ENCODE data around the gene TIGD6. TPM values are rescaled to one million over a fixed set of nuclear protein-coding genes. Genes with fewer than 3 reads are reported as not detected.

TIGD6 gene
- total RNA-seq (2014; rRNA removed; shearing (Covaris generic)) (1.7 and 2.1 TPM in 2 replicates), polyA plus RNA-seq (2016; fragmentation: Nextera tagmentation; extraction: Ambion mirVana) (1.4 and 2.1 TPM in 2 replicates)
- long read RNA-seq, full-length matches to known transcripts: 2 of 2 reads
- long read RNA-seq, partial matches to known transcripts: 0 of 2 reads
- long read RNA-seq, other reads (novel, unspliced or antisense): 0 of 2 reads

DNA sequence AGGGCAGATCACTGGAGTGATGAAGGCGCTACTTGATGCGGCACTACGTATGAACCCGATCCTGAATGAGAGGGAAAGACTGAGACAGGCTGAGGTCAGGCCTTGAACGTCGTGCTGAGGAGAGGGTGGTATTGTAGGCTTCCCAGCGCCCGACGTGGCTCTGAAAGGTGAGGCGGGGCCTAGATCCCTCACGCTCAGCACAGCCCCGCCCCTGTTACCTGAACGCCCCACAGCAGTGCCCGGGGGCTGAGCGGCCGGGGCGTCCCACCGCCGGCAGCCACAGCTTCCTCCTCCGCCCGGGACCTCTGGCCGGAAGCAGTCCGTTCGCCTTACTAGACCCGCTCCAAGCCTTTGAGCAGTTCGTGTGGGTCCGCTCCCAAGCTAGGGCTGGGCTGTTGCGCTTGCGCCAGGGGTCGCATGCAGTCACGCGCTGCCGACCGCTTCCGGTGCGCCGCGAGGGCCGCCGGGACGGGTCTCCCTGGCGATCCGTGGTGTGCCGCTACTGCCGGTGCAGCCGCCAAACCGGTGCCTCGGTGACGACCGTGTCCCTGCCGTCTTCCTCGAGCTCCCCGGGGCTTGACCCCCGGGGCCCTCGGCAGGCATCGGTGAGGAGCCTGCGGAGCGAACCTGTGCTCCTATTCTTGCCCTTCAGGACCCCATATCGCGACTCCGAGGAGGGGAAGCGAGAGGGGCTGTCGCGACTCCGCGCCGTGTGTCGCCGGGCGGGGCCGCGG, at the start of gene TIGD6, which contains the start of gene HMGXB3:
TIGD6 (minus strand) TSS at position 399 of the 734 bp plus-strand sequence. CDS start 4,306 bp downstream, outside the sequence.
HMGXB3 (plus strand) TSS at position 484 of the 734 bp plus-strand sequence. CDS start 4,114 bp downstream, outside the sequence.
- Histone ChIP-seq H4K20me1 (replicated peaks; ENCODE audit: insufficient read depth) (peaks cover 24% of the 10 kb centered on the region), H3K79me2 (replicated peaks; ENCODE audit: insufficient read depth) (peaks cover 43% of the 10 kb centered on the region), H3F3A (replicated peaks; ENCODE audit: low read depth) (peaks cover 12% of the 10 kb centered on the region; the same call in 1 of the 2 replicates), H3K27ac (ENCODE audit: low read depth) (peak within 1 kb of the TSS; percentile 97), H3K36me3 (ENCODE audit: insufficient read depth) (peaks cover 8% of the 10 kb centered on the region; the same call in 1 of the 2 replicates), H3K27me3 (ENCODE audit: insufficient read depth) (no peaks in the 10 kb centered on the region), H3K4me2 (peak within 1 kb of the TSS; percentile 86), H3K9me2 (ENCODE audit: insufficient read depth) (no peaks in the 10 kb centered on the region), H3K4me1 (ENCODE audit: insufficient read depth) (peaks cover 6% of the 10 kb centered on the region; the same call in 1 of the 2 replicates), H3K4me3 (peak within 1 kb of the TSS; percentile 96), H2AFZ (peak within 1 kb of the TSS; percentile 97)
- Mint-ChIP-seq H3K36me3 (ENCODE audit: low read depth) (peaks cover 6% of the 10 kb centered on the region), H3K27me3 (ENCODE audit: insufficient read depth, low read depth, poor library complexity) (peaks cover 5% of the 10 kb centered on the region), H3K9me3 (no peaks in the 10 kb centered on the region), H3K27ac (peak within 1 kb of the TSS; percentile 95), H3K4me3 (peak within 1 kb of the TSS; percentile 91), H3K4me1 (peaks cover 20% of the 10 kb centered on the region)
- ATAC-seq (peak; percentile 97), DNase-seq (ENCODE audit: low spot score) (peak; percentile 97)
- TF ChIP-seq EZH2 (IDR thresholded peaks at IDR 0.05; ENCODE audit: low read depth, unreplicated experiment): no peak
- TF ChIP-seq, protein P1, sequence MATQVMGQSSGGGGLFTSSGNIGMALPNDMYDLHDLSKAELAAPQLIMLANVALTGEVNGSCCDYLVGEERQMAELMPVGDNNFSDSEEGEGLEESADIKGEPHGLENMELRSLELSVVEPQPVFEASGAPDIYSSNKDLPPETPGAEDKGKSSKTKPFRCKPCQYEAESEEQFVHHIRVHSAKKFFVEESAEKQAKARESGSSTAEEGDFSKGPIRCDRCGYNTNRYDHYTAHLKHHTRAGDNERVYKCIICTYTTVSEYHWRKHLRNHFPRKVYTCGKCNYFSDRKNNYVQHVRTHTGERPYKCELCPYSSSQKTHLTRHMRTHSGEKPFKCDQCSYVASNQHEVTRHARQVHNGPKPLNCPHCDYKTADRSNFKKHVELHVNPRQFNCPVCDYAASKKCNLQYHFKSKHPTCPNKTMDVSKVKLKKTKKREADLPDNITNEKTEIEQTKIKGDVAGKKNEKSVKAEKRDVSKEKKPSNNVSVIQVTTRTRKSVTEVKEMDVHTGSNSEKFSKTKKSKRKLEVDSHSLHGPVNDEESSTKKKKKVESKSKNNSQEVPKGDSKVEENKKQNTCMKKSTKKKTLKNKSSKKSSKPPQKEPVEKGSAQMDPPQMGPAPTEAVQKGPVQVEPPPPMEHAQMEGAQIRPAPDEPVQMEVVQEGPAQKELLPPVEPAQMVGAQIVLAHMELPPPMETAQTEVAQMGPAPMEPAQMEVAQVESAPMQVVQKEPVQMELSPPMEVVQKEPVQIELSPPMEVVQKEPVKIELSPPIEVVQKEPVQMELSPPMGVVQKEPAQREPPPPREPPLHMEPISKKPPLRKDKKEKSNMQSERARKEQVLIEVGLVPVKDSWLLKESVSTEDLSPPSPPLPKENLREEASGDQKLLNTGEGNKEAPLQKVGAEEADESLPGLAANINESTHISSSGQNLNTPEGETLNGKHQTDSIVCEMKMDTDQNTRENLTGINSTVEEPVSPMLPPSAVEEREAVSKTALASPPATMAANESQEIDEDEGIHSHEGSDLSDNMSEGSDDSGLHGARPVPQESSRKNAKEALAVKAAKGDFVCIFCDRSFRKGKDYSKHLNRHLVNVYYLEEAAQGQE (IDR thresholded peaks at IDR 0.05; ENCODE audit: unreplicated experiment): no peak
- no peak for TF ChIP-seq JUNB (IDR thresholded peaks at IDR 0.05; ENCODE audit: unreplicated experiment)
- TF ChIP-seq, protein P2, sequence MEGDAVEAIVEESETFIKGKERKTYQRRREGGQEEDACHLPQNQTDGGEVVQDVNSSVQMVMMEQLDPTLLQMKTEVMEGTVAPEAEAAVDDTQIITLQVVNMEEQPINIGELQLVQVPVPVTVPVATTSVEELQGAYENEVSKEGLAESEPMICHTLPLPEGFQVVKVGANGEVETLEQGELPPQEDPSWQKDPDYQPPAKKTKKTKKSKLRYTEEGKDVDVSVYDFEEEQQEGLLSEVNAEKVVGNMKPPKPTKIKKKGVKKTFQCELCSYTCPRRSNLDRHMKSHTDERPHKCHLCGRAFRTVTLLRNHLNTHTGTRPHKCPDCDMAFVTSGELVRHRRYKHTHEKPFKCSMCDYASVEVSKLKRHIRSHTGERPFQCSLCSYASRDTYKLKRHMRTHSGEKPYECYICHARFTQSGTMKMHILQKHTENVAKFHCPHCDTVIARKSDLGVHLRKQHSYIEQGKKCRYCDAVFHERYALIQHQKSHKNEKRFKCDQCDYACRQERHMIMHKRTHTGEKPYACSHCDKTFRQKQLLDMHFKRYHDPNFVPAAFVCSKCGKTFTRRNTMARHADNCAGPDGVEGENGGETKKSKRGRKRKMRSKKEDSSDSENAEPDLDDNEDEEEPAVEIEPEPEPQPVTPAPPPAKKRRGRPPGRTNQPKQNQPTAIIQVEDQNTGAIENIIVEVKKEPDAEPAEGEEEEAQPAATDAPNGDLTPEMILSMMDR (conservative IDR thresholded peaks at IDR 0.05; ENCODE audit: low read depth in 2 of 2): no peak
- no peak for TF ChIP-seq ZNF114 (CRISPR knock-in tag; IDR thresholded peaks at IDR 0.05)
- TF ChIP-seq CREB1 (CRISPR knock-in tag; IDR thresholded peaks at IDR 0.05; ENCODE audit: low read depth): peak; percentile 89
- peak; percentile 73 for TF ChIP-seq POLR2AphosphoS5 (IDR thresholded peaks at IDR 0.05; ENCODE audit: low read depth)
- no peak for TF ChIP-seq NANOG (IDR thresholded peaks at IDR 0.05; ENCODE audit: borderline replicate concordance)
- TF ChIP-seq, protein P3, sequence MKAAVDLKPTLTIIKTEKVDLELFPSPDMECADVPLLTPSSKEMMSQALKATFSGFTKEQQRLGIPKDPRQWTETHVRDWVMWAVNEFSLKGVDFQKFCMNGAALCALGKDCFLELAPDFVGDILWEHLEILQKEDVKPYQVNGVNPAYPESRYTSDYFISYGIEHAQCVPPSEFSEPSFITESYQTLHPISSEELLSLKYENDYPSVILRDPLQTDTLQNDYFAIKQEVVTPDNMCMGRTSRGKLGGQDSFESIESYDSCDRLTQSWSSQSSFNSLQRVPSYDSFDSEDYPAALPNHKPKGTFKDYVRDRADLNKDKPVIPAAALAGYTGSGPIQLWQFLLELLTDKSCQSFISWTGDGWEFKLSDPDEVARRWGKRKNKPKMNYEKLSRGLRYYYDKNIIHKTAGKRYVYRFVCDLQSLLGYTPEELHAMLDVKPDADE (IDR thresholded peaks at IDR 0.05): peak; percentile 92
- TF ChIP-seq ZNF331 (CRISPR knock-in tag; IDR thresholded peaks at IDR 0.05; ENCODE audit: low read depth): no peak
- no peak for TF ChIP-seq EZH2phosphoT487 (IDR thresholded peaks at IDR 0.05; ENCODE audit: unreplicated experiment)
- TF ChIP-seq, protein P4, sequence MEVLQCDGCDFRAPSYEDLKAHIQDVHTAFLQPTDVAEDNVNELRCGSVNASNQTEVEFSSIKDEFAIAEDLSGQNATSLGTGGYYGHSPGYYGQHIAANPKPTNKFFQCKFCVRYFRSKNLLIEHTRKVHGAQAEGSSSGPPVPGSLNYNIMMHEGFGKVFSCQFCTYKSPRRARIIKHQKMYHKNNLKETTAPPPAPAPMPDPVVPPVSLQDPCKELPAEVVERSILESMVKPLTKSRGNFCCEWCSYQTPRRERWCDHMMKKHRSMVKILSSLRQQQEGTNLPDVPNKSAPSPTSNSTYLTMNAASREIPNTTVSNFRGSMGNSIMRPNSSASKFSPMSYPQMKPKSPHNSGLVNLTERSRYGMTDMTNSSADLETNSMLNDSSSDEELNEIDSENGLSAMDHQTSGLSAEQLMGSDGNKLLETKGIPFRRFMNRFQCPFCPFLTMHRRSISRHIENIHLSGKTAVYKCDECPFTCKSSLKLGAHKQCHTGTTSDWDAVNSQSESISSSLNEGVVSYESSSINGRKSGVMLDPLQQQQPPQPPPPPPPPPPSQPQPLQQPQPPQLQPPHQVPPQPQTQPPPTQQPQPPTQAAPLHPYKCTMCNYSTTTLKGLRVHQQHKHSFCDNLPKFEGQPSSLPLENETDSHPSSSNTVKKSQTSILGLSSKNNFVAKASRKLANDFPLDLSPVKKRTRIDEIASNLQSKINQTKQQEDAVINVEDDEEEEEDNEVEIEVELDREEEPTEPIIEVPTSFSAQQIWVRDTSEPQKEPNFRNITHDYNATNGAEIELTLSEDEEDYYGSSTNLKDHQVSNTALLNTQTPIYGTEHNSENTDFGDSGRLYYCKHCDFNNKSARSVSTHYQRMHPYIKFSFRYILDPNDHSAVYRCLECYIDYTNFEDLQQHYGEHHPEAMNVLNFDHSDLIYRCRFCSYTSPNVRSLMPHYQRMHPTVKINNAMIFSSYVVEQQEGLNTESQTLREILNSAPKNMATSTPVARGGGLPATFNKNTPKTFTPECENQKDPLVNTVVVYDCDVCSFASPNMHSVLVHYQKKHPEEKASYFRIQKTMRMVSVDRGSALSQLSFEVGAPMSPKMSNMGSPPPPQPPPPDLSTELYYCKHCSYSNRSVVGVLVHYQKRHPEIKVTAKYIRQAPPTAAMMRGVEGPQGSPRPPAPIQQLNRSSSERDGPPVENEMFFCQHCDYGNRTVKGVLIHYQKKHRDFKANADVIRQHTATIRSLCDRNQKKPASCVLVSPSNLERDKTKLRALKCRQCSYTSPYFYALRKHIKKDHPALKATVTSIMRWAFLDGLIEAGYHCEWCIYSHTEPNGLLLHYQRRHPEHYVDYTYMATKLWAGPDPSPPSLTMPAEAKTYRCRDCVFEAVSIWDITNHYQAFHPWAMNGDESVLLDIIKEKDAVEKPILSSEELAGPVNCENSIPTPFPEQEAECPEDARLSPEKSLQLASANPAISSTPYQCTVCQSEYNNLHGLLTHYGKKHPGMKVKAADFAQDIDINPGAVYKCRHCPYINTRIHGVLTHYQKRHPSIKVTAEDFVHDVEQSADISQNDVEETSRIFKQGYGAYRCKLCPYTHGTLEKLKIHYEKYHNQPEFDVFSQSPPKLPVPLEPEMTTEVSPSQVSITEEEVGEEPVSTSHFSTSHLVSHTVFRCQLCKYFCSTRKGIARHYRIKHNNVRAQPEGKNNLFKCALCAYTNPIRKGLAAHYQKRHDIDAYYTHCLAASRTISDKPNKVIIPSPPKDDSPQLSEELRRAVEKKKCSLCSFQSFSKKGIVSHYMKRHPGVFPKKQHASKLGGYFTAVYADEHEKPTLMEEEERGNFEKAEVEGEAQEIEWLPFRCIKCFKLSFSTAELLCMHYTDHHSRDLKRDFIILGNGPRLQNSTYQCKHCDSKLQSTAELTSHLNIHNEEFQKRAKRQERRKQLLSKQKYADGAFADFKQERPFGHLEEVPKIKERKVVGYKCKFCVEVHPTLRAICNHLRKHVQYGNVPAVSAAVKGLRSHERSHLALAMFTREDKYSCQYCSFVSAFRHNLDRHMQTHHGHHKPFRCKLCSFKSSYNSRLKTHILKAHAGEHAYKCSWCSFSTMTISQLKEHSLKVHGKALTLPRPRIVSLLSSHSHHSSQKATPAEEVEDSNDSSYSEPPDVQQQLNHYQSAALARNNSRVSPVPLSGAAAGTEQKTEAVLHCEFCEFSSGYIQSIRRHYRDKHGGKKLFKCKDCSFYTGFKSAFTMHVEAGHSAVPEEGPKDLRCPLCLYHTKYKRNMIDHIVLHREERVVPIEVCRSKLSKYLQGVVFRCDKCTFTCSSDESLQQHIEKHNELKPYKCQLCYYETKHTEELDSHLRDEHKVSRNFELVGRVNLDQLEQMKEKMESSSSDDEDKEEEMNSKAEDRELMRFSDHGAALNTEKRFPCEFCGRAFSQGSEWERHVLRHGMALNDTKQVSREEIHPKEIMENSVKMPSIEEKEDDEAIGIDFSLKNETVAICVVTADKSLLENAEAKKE (CRISPR knock-in tag; IDR thresholded peaks at IDR 0.05): no peak
- no peak for TF ChIP-seq STAT1 (IDR thresholded peaks at IDR 0.05; ENCODE audit: unreplicated experiment)

Data from GM23338 (cell line).